ENCODE results near the gene PASD1.

The PASD1 gene

DNA sequence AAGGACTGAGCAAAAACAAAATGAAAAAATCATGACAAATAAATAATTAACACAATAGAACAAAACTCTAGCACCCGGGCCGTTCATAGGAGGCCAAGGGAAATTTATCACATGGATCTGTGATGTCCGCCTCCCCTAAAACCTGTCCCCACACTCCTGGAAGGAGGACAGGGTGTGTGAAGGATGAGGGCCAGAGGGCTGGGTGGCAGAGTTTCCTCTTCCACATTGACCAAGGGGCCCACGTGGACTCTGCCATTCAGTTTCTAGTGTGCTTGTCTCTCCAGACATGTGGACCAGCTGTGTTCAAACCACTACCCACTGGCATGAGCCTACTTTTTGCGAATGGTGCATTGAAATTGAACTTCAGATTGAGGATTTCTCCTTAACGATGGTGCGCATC, 138.1 kb downstream of the PASD1 start:
- DNase-seq (ENCODE audit: low spot score), result no peak

DNA sequence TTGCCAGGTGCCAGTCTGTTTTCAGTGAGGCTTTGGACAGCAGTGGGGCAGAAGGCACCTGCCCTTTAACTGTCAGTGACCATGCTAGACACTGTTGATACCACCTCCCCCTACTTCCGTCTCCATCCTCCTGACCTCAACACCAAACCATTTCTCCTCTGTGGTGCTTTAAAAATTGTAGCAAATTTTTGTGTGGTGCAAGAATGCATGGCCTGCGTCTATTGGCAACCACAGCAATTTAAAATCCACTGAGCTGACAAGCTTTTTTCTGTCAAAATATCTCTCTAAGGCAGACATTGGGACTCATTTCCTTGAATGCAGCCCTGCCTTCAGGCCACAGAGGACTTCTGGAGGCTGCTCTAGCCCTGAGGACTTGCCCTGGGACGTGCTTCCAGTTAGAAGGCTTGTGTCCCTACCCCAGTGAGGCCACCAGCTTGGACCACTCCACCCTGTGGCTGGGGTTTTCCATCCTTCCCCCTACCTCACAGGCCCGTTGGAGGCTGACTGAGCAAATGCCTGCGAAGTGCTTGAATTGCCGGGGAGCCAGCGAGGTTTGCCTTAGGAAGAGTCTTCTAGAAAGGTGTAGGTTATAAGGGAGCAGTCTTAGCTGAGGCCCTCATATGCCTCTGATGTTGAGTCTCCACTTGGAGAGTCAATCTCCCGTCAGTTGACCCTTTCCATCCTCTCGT, 138.7 kb downstream of the PASD1 start:
- no peak for DNase-seq (ENCODE audit: low spot score)

GRCh38 chrX:151702741-151703340, 139.4 kb downstream of the PASD1 start:
- DNase-seq (ENCODE audit: low spot score), result no peak

GRCh38 chrX:151703487-151703886, 140.0 kb downstream of the PASD1 start:
- no peak for DNase-seq (ENCODE audit: low spot score)

DNA sequence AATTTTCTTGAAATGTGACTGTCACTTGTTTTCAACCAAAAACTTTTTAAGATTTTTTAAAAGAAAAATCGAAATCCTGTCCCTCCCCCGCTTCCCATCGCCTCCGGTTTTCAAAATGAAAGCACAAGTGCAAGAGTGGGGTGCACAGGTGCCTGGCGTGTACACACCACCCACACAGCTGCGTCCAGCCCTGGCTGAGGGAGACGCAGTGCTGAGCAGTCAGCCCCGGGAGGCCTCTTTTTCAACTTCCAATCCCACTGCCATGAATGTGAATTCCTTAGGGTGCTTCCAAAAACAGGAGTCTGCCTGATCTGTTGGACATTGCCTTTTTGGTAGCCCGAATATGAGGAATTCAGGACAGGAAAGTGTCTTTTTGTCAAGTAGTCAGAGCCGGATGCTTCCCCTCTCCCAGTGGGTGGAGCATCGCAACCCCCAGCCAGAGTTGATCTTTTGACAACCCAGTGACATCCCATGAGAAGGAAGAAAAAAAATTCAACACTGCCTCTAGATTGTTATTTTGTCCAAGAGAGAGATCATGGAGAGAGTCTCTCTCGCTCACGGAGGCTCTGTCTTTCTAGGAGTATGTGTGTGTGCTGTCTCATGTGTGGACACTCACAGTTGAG, 140.7 kb downstream of the PASD1 start:
- no peak for DNase-seq (ENCODE audit: low spot score)

DNA sequence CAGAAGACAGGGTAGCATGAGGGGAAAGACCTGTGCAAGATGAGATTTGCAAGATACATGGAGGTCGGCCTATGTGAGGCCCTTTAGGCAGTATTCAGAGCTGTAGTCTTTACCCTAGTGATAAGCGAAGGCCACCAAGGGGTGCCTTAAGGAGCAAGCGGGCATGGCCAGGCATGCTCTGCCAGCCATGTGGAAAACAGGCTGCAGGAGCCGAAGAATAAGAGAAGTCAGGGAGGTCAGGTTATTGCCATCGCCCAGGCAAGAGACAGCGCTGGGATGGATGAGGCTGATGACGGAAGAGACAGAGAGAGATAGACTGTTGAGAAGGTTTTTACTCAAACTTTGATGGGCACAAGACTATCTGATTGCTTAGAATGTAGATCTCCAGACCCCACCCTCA, 145.3 kb downstream of the PASD1 start:
- no peak for DNase-seq (ENCODE audit: low spot score)

- no peak for DNase-seq (ENCODE audit: low spot score)
Measured at GRCh38 chrX:151710457-151710856, 147.0 kb downstream of the PASD1 start.

GRCh38 chrX:151711154-151711553, 147.7 kb downstream of the PASD1 start:
- no peak for DNase-seq (ENCODE audit: low spot score)

- no peak for DNase-seq (ENCODE audit: low spot score)
Measured at GRCh38 chrX:151711787-151712186, 148.3 kb downstream of the PASD1 start.

GRCh38 chrX:151712253-151712652, 148.8 kb downstream of the PASD1 start:
- DNase-seq (ENCODE audit: low spot score), result no peak

GRCh38 chrX:151713849-151714248, 150.4 kb downstream of the PASD1 start:
- no peak for DNase-seq (ENCODE audit: low spot score)

DNA sequence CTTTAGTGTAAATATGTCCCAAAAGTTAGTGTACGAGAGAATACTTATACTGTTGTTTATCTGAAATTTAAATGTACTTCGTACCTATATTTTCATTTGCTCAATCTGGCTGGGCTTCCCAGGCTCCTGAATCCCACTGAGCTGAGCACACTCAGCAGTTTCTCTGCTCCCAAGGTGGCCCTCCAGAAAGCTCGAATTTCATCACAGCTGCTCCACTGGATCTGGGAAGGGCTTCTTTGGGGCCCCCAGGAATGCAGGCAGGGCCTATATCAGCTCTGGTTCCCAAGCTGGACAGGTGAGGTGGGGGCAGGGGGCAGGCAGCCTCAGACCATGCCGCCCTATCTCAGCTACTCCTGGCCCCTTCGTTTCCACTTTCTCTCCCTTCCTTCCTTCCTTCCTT, 150.9 kb downstream of the PASD1 start:
- DNase-seq (ENCODE audit: low spot score), result no peak

GRCh38 chrX:151715752-151716151, 152.3 kb downstream of the PASD1 start, which contains the start of gene FATE1:
FATE1 (plus strand) TSS chrX:151716035; CDS start chrX:151716120, 85 bp downstream.
- no peak for DNase-seq (ENCODE audit: low spot score)

- DNase-seq (ENCODE audit: low spot score), result no peak
Measured at GRCh38 chrX:151722241-151722846, 158.9 kb downstream of the PASD1 start.

DNA sequence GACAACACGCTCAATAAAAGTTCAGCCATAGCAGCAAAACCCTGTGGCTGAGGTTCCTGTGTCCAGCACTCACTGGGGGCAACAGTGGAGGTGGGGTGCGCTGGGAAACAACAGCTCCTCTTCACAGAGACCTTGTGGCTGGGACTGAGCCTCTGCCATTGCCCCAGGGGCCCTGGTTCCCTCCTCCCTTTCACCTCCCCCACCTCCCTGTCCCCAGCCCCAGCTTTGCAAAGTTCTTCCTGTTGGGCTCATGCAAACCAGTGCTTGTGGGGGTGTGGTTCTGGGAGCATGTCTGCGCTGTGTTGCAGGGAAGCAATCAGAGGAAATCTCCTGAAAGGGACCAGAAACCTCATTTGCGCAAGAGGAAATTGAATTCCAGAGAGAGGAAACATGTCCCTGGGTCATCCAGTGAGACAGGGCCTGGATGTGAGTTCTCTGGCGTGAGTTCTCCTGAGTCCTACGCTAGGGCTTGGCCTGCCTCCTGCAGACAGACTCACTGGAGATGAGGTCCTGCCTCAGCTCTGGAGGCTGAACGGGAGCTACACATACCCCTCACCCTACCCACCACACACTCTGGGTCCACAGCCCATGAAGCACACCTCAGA, 159.8 kb downstream of the PASD1 start:
- no peak for DNase-seq (ENCODE audit: low spot score)

DNA sequence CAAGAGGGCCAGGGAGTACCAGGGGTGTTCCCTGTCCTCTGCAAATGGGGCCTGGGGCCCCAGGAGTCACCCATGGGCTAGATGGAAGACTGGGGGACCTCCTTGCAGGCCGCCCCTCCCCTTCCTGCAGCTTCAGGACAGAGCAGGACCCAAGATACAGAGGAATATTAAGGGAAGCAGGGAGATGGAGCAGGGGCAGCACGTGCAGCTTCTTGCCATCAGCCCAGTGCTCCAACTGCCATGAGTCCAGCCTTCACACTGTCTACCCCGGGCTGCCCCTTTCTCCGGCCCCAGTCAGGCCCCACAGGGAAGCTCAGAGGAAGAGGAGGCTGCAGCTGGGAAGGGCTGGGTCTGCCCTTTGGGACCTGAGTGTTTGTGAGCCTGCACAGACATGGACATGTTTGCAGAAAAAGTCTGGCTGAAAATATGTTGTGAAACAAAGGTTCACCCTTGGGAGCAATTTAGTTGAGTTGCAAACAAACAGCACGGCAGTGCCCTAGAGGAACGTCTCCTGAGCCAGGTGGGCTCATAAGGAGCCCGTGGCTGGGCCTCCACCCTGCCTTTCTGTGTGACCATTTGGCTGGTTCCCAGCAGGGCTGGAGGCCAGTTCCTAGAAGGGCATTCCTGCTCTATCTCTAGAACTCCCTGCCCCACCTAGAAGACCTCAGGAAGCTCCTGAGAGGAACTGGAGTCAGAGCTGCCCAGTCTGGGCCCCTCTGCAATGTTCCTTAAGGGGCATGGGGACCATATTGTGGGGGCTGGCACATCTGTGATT, 161.3 kb downstream of the PASD1 start:
- DNase-seq (ENCODE audit: low spot score), result no peak

- DNase-seq (ENCODE audit: low spot score), result no peak
Measured at GRCh38 chrX:151725338-151725614, 161.8 kb downstream of the PASD1 start.

Data from globus pallidus (tissue), 1 donor.